GM12878 (cell line): ENCODE results near the gene UTP20.

Experiments
- ATF3 ChIP-seq: IDR thresholded peaks from 2 replicates; pipeline ENCODE4 v1.6.1; 2011; ENCODE audit warnings: low read depth, mild to moderate bottlenecking, low read length, moderate library complexity, borderline replicate concordance; ENCODE audit errors: extremely low read depth
- TF ChIP-seq, protein P1 (sequence below): IDR thresholded peaks from 2 replicates; pipeline ENCODE4 v1.6.1; 2011; ENCODE audit warnings: borderline replicate concordance, low read depth, mild to moderate bottlenecking, moderate library complexity, low read length; ENCODE audit not compliant: insufficient read depth, poor library complexity, severe bottlenecking

- TF ChIP-seq ATF3: no peak
- TF ChIP-seq, protein P1, sequence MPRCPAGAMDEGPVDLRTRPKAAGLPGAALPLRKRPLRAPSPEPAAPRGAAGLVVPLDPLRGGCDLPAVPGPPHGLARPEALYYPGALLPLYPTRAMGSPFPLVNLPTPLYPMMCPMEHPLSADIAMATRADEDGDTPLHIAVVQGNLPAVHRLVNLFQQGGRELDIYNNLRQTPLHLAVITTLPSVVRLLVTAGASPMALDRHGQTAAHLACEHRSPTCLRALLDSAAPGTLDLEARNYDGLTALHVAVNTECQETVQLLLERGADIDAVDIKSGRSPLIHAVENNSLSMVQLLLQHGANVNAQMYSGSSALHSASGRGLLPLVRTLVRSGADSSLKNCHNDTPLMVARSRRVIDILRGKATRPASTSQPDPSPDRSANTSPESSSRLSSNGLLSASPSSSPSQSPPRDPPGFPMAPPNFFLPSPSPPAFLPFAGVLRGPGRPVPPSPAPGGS: no peak
Measured at GRCh38 chr12:101325590-101325989, 45.7 kb downstream of the UTP20 start.
